Measurements from ENCODE around the gene CRYGN.

The CRYGN gene

GRCh38 chr7:151406886-151407583, 32.9 kb downstream of the CRYGN start:
- DNase-seq (ENCODE audit: low spot score) = no peak

GRCh38 chr7:151406051-151406875, 33.7 kb downstream of the CRYGN start:
- no peak for DNase-seq (ENCODE audit: low spot score)

DNA sequence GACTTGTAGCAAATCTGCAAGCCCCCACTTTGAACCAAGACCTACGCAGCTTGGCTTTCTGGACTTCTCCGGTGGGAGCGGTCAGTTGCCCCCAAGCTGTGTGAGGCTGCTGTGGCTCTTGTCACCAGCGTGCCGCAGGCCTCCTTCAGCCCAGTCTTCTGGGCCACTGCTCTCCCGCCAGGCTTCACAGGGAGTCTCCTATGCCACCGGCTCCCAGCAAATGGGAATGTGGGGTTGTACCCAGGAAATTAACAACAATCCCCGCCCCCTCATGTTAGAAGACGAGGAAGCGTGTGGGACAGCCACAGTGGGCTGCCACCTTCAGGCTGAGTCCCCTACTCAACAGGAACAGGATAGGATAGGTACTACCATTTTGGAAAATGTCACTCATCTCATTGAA, 34.4 kb downstream of the CRYGN start:
- no peak for DNase-seq (ENCODE audit: low spot score)

- no peak for DNase-seq (ENCODE audit: low spot score)
Observed at GRCh38 chr7:151405056-151405455, 34.9 kb downstream of the CRYGN start.

- no peak for DNase-seq (ENCODE audit: low spot score)
Observed at GRCh38 chr7:151404216-151405011, 35.5 kb downstream of the CRYGN start.

DNA sequence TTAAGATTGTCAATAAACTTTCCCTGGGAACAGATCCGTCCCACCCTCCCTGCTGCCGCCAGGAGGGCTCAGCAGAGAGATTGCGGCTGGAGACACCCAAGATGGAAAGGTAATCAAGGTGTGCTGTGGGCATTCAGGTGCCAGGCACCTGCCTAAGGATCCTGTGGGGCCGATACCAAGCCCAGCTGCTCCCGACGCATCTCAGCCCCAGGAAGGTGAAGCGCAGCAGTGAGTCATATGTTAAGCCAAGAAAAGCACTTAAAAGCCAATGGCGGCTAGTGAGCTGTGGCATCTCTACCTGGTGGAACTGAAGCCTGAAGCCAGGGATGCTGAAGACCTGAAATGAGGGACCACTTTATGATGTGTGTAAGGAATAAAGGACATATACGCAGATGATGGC, 36.2 kb downstream of the CRYGN start:
- no peak for DNase-seq (ENCODE audit: low spot score)

GRCh38 chr7:151402029-151402835, 37.7 kb downstream of the CRYGN start:
- no peak for DNase-seq (ENCODE audit: low spot score)

- DNase-seq (ENCODE audit: low spot score) = no peak
Observed at GRCh38 chr7:151400626-151401315, 39.2 kb downstream of the CRYGN start.

DNA sequence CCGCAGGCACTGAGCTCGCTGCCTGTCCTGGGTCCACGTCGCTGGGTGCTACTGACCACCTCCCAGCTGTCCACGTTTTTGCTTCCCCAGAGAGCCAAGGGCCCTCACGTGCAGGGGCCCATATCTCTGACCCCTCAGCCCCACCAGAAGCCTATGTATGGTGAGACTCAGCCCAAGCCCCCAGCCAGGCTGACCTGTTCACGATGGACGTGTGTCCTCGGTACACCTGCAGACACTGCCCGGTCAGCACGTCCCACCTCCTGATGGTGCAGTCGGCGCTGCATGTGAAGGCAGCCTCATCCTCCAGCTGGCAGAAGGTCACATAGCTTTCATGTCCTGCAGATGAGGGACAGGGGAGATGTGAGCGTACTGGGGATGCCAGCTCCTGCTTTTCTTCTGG, 40.0 kb downstream of the CRYGN start:
- no peak for DNase-seq (ENCODE audit: low spot score)

DNA sequence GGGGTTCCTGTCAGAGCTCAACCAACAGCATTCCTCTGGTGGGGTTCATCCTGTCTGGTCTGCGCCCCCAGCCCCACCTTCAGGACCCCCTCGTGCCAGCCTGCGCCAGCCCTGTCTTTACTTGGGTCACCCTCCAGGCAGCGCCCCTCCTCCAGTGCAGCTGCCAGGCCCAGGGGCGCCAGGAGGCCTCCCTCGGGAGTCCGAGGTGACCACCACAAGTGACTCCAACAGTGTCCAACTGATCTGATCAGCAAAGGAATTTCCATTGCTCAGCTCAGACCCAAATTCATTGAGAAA, 40.7 kb downstream of the CRYGN start:
- no peak for DNase-seq (ENCODE audit: low spot score)

DNA sequence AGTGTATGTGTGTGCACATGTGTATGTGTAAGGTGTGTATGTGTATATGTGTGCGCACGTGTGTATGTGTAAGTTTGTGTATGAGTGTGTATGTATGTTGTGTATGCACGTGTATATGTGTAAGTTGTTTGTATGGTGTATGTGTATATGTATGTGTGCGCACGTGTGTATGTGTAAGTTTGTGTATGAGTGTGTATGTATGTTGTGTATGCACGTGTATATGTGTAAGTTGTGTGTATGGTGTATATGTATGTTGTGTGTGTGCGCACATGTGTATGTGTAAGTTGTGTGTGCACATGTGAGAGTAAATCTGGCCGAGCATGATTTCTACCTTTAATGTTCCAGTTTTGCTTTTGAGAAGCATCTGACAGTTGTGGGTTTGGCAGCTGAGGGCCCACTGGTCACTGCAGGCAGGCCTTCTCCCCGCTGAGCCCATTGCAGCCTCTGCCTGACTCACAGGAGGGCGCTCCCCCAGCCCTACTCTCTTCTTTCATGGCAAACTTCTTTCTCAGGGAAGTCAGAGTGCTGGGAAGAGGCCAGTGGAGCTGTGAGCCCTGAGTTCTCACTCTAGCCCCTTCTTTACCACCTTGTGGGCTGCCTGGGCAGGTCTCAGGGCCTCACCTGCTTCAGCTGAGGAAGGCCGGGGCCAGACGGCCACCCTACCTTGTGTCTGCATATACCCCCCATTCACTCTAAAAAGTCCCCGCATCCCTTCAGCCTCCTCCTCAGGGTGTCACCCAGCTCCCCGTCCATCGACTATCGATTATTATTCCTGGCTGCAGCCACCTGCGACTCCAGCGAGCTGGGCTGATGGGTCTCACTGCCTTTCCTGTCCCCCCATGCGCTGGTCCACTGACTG, 41.3 kb downstream of the CRYGN start:
- DNase-seq (ENCODE audit: low spot score) = no peak

- DNase-seq (ENCODE audit: low spot score) = no peak
Observed at GRCh38 chr7:151397026-151397425, 42.9 kb downstream of the CRYGN start.

GRCh38 chr7:151396328-151396970, 43.5 kb downstream of the CRYGN start:
- DNase-seq (ENCODE audit: low spot score) = no peak

GRCh38 chr7:151395036-151395367, 44.9 kb downstream of the CRYGN start:
- no peak for DNase-seq (ENCODE audit: low spot score)

DNA sequence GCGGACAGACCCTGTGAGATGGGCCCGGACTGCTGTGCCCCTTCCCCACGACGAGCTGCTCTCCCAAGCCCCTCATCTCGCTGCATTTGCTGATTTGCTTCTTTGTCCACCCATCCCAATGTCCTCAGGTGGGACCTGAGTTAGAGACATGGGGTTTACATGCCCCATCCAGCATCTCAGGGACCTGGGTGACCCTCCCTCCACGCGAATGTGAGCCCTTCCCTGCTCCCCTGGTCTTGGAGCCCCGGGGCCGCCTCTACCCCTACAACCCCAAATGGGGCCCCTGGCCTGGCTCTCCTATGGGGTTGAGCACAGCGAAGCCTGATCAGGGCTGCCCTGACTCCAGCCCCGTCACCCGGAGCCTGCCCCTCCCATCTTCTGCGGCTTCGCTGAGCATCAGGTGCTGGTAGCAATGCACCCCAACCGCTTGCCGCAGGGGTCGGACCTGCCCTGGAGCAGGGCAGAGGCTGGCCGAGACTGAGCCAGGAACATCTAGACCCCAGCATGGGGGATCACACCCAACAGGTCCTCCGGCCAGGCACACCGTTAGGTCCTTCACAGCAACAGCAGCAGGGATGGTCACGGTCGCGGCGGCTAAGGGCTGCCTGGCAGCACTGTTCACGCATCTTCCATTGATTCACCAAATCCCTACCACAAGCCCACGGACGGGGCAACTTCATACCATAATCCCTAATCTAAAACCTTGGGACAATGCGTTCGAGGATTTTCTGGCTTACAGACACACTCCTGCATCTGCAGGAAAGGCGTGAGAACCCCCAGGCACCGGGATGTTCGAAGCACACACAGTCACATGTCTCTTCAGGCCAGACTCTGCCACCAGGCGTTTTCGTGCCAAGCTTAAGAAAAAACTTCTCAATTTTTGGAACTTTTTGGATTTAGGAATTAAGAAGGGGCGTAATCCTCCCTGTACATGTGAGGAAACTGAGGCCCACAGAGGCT, 45.6 kb downstream of the CRYGN start:
- DNase-seq (ENCODE audit: low spot score) = no peak

DNA sequence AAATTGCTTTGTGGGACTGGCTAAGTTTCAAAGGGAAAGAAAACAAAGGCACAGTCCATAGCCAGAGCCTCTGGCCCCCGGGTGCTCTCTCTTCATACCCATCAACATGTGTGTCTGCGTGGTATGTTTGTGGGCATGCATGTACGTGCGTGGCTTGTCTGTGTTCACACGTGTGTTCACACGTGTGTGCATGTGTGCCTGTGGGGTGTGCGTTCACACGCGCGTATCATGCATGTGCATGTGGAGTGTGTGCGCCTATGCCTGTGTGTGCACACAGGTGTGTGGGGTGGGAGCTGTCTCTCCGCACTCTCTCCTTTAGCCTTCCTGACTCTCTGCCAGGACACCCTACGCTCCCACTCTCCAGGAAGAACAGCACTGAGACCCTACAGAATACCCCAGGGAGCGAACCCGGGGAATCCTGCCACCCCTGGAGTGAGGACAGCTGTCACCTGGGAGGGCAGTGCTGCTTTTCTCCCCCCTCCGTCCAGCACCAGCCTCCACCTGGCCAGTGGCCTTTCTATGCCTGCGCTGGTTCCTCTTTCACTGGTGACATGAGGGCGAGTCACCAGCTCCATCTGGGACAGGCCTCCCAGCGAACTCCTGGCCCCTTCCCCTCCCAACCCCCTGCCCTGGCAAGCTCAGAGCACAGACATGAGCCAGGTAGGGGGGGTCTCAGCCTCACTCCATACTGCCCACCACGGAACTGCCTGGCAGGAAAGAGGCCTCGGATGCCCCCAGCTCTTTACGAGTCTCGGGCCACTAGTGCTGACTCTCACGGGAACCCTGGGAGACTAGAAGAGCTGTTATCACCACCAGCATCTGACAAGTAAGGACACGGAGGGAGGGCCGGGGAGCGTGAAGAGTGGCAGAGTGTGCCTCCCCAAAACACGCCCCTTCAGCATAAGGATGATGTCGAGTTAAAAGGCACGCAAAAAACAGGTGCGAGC, 46.6 kb downstream of the CRYGN start:
- no peak for DNase-seq (ENCODE audit: low spot score)

GRCh38 chr7:151392426-151392825, 47.5 kb downstream of the CRYGN start:
- DNase-seq (ENCODE audit: low spot score) = no peak

- DNase-seq (ENCODE audit: low spot score) = no peak
Observed at GRCh38 chr7:151392002-151392401, 47.9 kb downstream of the CRYGN start.

All from hematopoietic multipotent progenitor cell treated with erythropoietin and hydrocortisone succinate and interleukin-3 and kit ligand, for 17 days (in vitro differentiated cells).